MM.1S (cell line): ENCODE data around the gene ILF3.

Source experiments
- DNase-seq: peaks from one replicate; pipeline ENCODE4 v3.0.0-alpha.2; 2015
- H2AFZ ChIP-seq: fragments of 300-600 bp; sonication (generic); 2 replicates; pipeline ENCODE4 v1.6.0; 2016; ENCODE audit warnings: antibody characterized with exemption, low read length
- H3F3A ChIP-seq: fragments of 300-600 bp; sonication (generic); 2 replicates; pipeline ENCODE4 v1.6.1; 2016; ENCODE audit warnings: mild to moderate bottlenecking, antibody characterized with exemption, low read length, moderate library complexity, mixed read lengths; ENCODE audit not compliant: insufficient read depth
- H3K27ac ChIP-seq: fragments of 300-600 bp; sonication (generic); 2 replicates; pipeline ENCODE4 v1.5.1; 2016; ENCODE audit warnings: mild to moderate bottlenecking, low read length
- H3K27me3 ChIP-seq: fragments of 300-600 bp; sonication (generic); replicated peaks from 2 replicates; pipeline ENCODE4 v1.6.0; 2016; ENCODE audit warnings: low read length; ENCODE audit not compliant: insufficient read depth
- H3K36me3 ChIP-seq: fragments of 300-600 bp; sonication (generic); replicated peaks from 2 replicates; pipeline ENCODE4 v1.6.1; 2016; ENCODE audit warnings: mild to moderate bottlenecking, low read length, mixed read lengths; ENCODE audit not compliant: insufficient read depth
- H3K4me1 ChIP-seq: fragments of 300-600 bp; sonication (generic); 2 replicates; pipeline ENCODE4 v1.6.1; 2016; ENCODE audit warnings: low read length, mixed read lengths
- H3K4me2 ChIP-seq: fragments of 300-600 bp; sonication (generic); 2 replicates; pipeline ENCODE4 v1.6.0; 2016; ENCODE audit warnings: low read depth, low read length
- H3K4me3 ChIP-seq: fragments of 300-600 bp; sonication (generic); 2 replicates; pipeline ENCODE4 v1.5.1; 2016; ENCODE audit warnings: low read length, mixed read lengths
- H3K79me2 ChIP-seq: fragments of 300-600 bp; sonication (generic); 2 replicates; pipeline ENCODE4 v1.6.1; 2016; ENCODE audit warnings: mixed run types, low read length, mixed read lengths
- H3K9ac ChIP-seq: fragments of 300-600 bp; sonication (generic); 2 replicates; pipeline ENCODE4 v1.6.1; 2016; ENCODE audit warnings: low read length, mixed read lengths
- H3K9me2 ChIP-seq: fragments of 300-600 bp; sonication (generic); replicated peaks from 2 replicates; pipeline ENCODE4 v1.6.1; 2016; ENCODE audit warnings: mild to moderate bottlenecking, low read length, mixed read lengths; ENCODE audit not compliant: insufficient read depth
- H3K9me3 ChIP-seq: fragments of 300-600 bp; sonication (generic); replicated peaks from 2 replicates; pipeline ENCODE4 v1.6.1; 2016; ENCODE audit warnings: mild to moderate bottlenecking, low read length, mixed read lengths; ENCODE audit not compliant: insufficient read depth
- H4K20me1 ChIP-seq: fragments of 300-600 bp; sonication (generic); 2 replicates; pipeline ENCODE4 v1.6.1; 2016; ENCODE audit warnings: mild to moderate bottlenecking, low read length, moderate library complexity, mixed read lengths; ENCODE audit not compliant: insufficient read depth
- CTCF ChIP-seq: fragments of 300-600 bp; sonication (generic); IDR thresholded peaks from 2 replicates; pipeline ENCODE4 v1.5.1; 2016; ENCODE audit warnings: antibody characterized with exemption, low read length, mixed read lengths
- EZH2 ChIP-seq: fragments of 300-600 bp; sonication (generic); optimal IDR thresholded peaks from 2 replicates; pipeline ENCODE3; 2017; ENCODE audit warnings: low read depth, mild to moderate bottlenecking, antibody characterized with exemption, low read length, mixed read lengths
- EZH2phosphoT487 ChIP-seq: fragments of 300-600 bp; sonication (generic); IDR thresholded peaks from 2 replicates; pipeline ENCODE4 v1.6.1; 2018; ENCODE audit warnings: antibody characterized with exemption, low read length

The ILF3 gene

GRCh38 chr19:10683064-10683426 is 28.9 kb downstream of the ILF3 start:
- no peak overlapping the region for H3K4me3 ChIP-seq
- H3K9ac ChIP-seq = no peak overlapping the region
- no peaks in the 10 kb centered on the region for H3K4me1 ChIP-seq
- no peaks in the 10 kb centered on the region for H3K9me2 ChIP-seq
- no peaks in the 10 kb centered on the region for H3K27me3 ChIP-seq
- TF ChIP-seq EZH2 (no peak), EZH2phosphoT487 (no peak), CTCF (no peak)
- no peak overlapping the region for H3K4me2 ChIP-seq
- H4K20me1 ChIP-seq = peaks cover 4% of the 10 kb centered on the region; the same call in 1 of the 2 replicates
- DNase-seq = no peak
- H3K9me3 ChIP-seq = no peaks in the 10 kb centered on the region
- H2AFZ ChIP-seq = no peak overlapping the region
- no peaks in the 10 kb centered on the region; the same call in 1 of the 2 replicates for H3F3A ChIP-seq
- H3K27ac ChIP-seq = no peak overlapping the region
- peaks cover 56% of the 10 kb centered on the region for H3K36me3 ChIP-seq
- H3K79me2 ChIP-seq = peaks cover 78% of the 10 kb centered on the region

- Histone ChIP-seq H3K27ac (no peak overlapping the region), H3K4me1 (no peaks in the 10 kb centered on the region), H3K4me3 (no peak overlapping the region), H3K4me2 (no peak overlapping the region), H3K9ac (no peak overlapping the region), H3K9me2 (no peaks in the 10 kb centered on the region), H3K27me3 (no peaks in the 10 kb centered on the region), H3F3A (no peaks in the 10 kb centered on the region; the same call in 1 of the 2 replicates), H3K79me2 (peaks cover 73% of the 10 kb centered on the region), H4K20me1 (peaks cover 4% of the 10 kb centered on the region; the same call in 1 of the 2 replicates), H3K9me3 (no peaks in the 10 kb centered on the region), H2AFZ (no peak overlapping the region), H3K36me3 (peaks cover 54% of the 10 kb centered on the region)
- no peak for DNase-seq
- TF ChIP-seq EZH2 (no peak), EZH2phosphoT487 (no peak), CTCF (no peak)
Measured at GRCh38 chr19:10683582-10683981, 29.4 kb downstream of the ILF3 start.

DNA sequence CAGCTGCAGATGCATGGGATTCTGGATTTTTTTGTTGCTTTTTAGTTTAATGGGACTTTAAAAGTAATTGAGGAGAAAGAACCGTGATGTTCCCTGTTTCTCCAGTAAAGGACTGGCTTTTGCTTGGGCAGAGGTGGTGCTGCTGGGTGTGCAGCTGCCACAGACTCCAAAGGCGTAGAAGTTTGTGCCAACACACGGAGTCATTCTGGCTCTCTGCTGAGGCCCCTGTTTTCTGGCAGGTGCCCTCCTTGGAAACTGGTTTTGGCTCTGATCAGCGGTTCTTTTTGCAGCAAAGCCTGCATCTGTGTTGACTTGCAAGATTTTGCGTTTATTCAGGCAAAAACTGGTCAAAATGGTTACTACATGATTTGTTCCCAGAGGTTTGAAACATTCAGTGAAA is 31.1 kb downstream of the ILF3 start:
- no peak overlapping the region for H3K4me3 ChIP-seq
- no peak for DNase-seq
- H3K4me1 ChIP-seq = no peaks in the 10 kb centered on the region
- H3K9ac ChIP-seq = no peak overlapping the region
- TF ChIP-seq CTCF = no peak
- TF ChIP-seq EZH2 = no peak
- TF ChIP-seq EZH2phosphoT487 = no peak
- H3K36me3 ChIP-seq = peaks cover 38% of the 10 kb centered on the region
- peaks cover 4% of the 10 kb centered on the region; the same call in 1 of the 2 replicates for H4K20me1 ChIP-seq
- H3K9me3 ChIP-seq = no peaks in the 10 kb centered on the region
- H3K27me3 ChIP-seq = no peaks in the 10 kb centered on the region
- no peak overlapping the region for H3K27ac ChIP-seq
- no peaks in the 10 kb centered on the region; the same call in 1 of the 2 replicates for H3F3A ChIP-seq
- H2AFZ ChIP-seq = no peak overlapping the region
- no peaks in the 10 kb centered on the region for H3K9me2 ChIP-seq
- H3K4me2 ChIP-seq = no peak overlapping the region
- H3K79me2 ChIP-seq = peaks cover 57% of the 10 kb centered on the region
